T-helper 2 cell (primary cell): Measurements from ENCODE around the gene AP1B1.

ENCODE experiments used
- DNase-seq, 5 experiments: peaks; one replicate each; pipeline versions ENCODE4 v3.0.0 to v3.0.0-alpha.2; 2012 to 2022

The AP1B1 gene

GRCh38 chr22:29298641-29299040, 89.7 kb downstream of the AP1B1 start:
- no peak for DNase-seq

DNA sequence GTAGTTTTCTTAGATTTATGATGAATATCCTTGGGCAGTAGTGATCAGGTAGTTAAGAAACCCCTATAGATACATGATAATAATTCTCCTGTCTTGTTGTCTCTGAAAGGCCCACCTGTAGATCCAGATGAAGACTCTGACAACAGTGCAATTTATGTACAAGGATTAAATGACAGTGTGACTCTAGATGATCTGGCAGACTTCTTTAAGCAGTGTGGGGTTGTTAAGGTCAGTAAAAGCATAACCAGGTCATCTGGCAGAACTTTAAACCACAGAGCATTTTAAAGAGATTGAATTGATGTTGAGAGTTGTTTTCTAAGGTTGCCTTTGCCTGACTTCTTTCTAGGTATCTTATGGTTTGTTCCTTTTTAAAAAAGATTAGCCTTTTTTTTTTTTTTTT, 96.0 kb downstream of the AP1B1 start:
- DNase-seq, result no peak

GRCh38 chr22:29291215-29291614, 97.2 kb downstream of the AP1B1 start:
- DNase-seq, result no peak

GRCh38 chr22:29290061-29290460, 98.3 kb downstream of the AP1B1 start:
- DNase-seq, result no peak

GRCh38 chr22:29288837-29289236, 99.5 kb downstream of the AP1B1 start:
- no peak for DNase-seq

- no peak for DNase-seq
These were observed 104.2 kb downstream of the AP1B1 start for GRCh38 chr22:29284196-29284595.

DNA sequence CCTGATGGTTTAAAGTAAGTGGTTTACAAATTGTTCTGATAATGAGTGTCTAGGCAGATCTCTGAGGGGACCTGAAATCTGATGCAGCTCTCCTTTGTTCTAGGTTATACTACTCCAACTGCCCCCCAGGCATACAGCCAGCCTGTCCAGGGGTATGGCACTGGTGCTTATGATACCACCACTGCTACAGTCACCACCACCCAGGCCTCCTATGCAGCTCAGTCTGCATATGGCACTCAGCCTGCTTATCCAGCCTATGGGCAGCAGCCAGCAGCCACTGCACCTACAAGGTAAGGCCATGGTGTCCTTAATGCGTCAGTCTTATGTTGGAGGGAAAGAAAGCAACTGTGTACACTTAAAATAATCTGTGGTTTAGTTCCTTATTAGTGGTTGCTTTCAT, 110.4 kb downstream of the AP1B1 start:
- DNase-seq, result no peak
